K562 (cell line): ENCODE measurements around the gene VASH1. TPM values are rescaled to one million over a fixed set of nuclear protein-coding genes. Genes with fewer than 3 reads are reported as not detected.

Experiments
- ATAC-seq: fragments of 200-7000 bp; cut with Tn5 transposase; 3 replicates; pipeline ENCODE4 v1.9.1; 2020; ENCODE audit warnings: moderate library complexity
- BruUV-seq: library from RNA; stranded (reverse); fragments of 400-500 nt; replicated peaks from 2 replicates; lab custom pipeline; 2021; lab: Mats Ljungman, UMichigan
- CTCF ChIA-PET: fragments of 300-600 bp; formaldehyde crosslinking; extraction: SDS; loops from one replicate; lab custom pipeline; 2021; ENCODE audit warnings: low intra/inter-chr PET ratio; lab: Yijun Ruan, JAX
- POLR2A ChIA-PET: fragments of 300-600, 350-650 bp; sonication (Branson Sonifier 250); formaldehyde crosslinking; extraction: SDS; loops from one replicate; lab custom pipeline; 2021; ENCODE audit warnings: antibody characterized with exemption, inconsistent platforms; lab: Yijun Ruan, JAX
- DNase-seq, 4 experiments: peaks; one replicate each; pipeline versions ENCODE4 v3.0.0 to v3.0.0-alpha.2; 2011 to 2018; ENCODE audit warnings: low spot score in 3 of 4, mixed read lengths in 3 of 4; ENCODE audit errors: extremely low read depth in 1 of 4
- FAIRE-seq: peaks from 2 replicates; lab custom pipeline; 2011; peaks lifted over from hg19 to GRCh38; lab: Jason Lieb, UNC
- H2AFZ ChIP-seq: 2 replicates; pipeline ENCODE4 v1.6.0; 2011; ENCODE audit warnings: low read depth, low read length, control low read depth, inconsistent platforms
- H3K27ac ChIP-seq: fragments of 200-600 bp; 3 replicates; pipeline ENCODE4 v1.8.0; 2011; ENCODE audit warnings: low read depth, mild to moderate bottlenecking, control low read depth, inconsistent platforms, low read length, moderate library complexity, mixed read lengths; ENCODE audit errors: extremely low read depth
- H3K27me3 ChIP-seq, 2 experiments: fragments of 300-600 bp in 1 of 2; 2 replicates in 1 of 2; 3 replicates in 1 of 2; pipeline versions ENCODE4 v1.6.0 to v1.8.0; 2011; ENCODE audit warnings: inconsistent platforms in 2 of 2, low read length in 2 of 2, mild to moderate bottlenecking in 1 of 2, mixed read lengths in 1 of 2, moderate library complexity in 1 of 2; ENCODE audit not compliant: control insufficient read depth in 2 of 2, insufficient read depth in 2 of 2
- H3K36me3 ChIP-seq: fragments of 300-600 bp; 3 replicates; pipeline ENCODE4 v1.8.0; 2011; ENCODE audit warnings: mild to moderate bottlenecking, low read length, inconsistent platforms; ENCODE audit not compliant: control insufficient read depth, insufficient read depth
- H3K4me1 ChIP-seq, 2 experiments: fragments of 200-600 bp in 1 of 2; replicated peaks in 1 of 2; 2 replicates in 1 of 2; 3 replicates in 1 of 2; pipeline versions ENCODE4 v1.5.1 to v1.8.0; 2011; ENCODE audit warnings: inconsistent platforms in 2 of 2, low read length in 2 of 2, mild to moderate bottlenecking in 1 of 2, mixed read lengths in 1 of 2, moderate library complexity in 1 of 2; ENCODE audit not compliant: control insufficient read depth in 2 of 2, insufficient read depth in 2 of 2
- H3K4me2 ChIP-seq: 2 replicates; pipeline ENCODE4 v1.6.1; 2011; ENCODE audit warnings: low read length, control low read depth, inconsistent platforms, mixed read lengths; ENCODE audit not compliant: insufficient read depth
- H3K4me3 ChIP-seq: fragments of 200-600 bp; sonication (generic), shearing (Covaris generic); 2 replicates; pipeline ENCODE4 v1.5.1; 2016; ENCODE audit warnings: control low read depth, inconsistent platforms
- H3K79me2 ChIP-seq: fragments of 200-600 bp; 3 replicates; pipeline ENCODE4 v1.8.0; 2011; ENCODE audit warnings: low read length, inconsistent platforms; ENCODE audit not compliant: control insufficient read depth, insufficient read depth
- H3K9ac ChIP-seq, 2 experiments: 2 replicates each; pipeline versions ENCODE4 v1.6.0 to v1.6.1; 2011; ENCODE audit warnings: low read depth in 2 of 2, low read length in 2 of 2, control low read depth in 1 of 2, inconsistent platforms in 1 of 2, mild to moderate bottlenecking in 1 of 2, mixed read lengths in 1 of 2; ENCODE audit not compliant: insufficient read depth in 1 of 2
- H3K9me1 ChIP-seq: one replicate; pipeline ENCODE4 v1.6.0; 2011; ENCODE audit warnings: inconsistent platforms, mild to moderate bottlenecking, low read length, moderate library complexity; ENCODE audit not compliant: control insufficient read depth, insufficient read depth
- H3K9me3 ChIP-seq: replicated peaks from 2 replicates; pipeline ENCODE4 v1.5.1; 2011; ENCODE audit warnings: low read depth, low read length, inconsistent platforms; ENCODE audit not compliant: control insufficient read depth, insufficient read depth
- H4K20me1 ChIP-seq: replicated peaks from 2 replicates; pipeline ENCODE4 v1.6.1; 2011; ENCODE audit warnings: low read length, inconsistent platforms, mixed read lengths; ENCODE audit not compliant: control insufficient read depth, insufficient read depth
- ARID2 ChIP-seq: fragments of 450-650 bp; IDR thresholded peaks from 2 replicates; pipeline ENCODE4 v1.6.1; 2017; ENCODE audit warnings: antibody characterized with exemption, mild to moderate bottlenecking
- CTBP1 ChIP-seq: fragments of 450-650 bp; IDR thresholded peaks from 2 replicates; pipeline ENCODE4 v1.6.1; 2016; ENCODE audit warnings: borderline replicate concordance
- L3MBTL2 ChIP-seq: fragments of 450-650 bp; IDR thresholded peaks from 2 replicates; pipeline ENCODE4 v1.6.1; 2016; ENCODE audit warnings: mild to moderate bottlenecking, moderate library complexity
- MAZ ChIP-seq, 2 experiments: fragments of 450-650 bp in 1 of 2; sonication (generic) in 1 of 2; formaldehyde crosslinking; IDR thresholded peaks in 1 of 2; conservative IDR thresholded peaks in 1 of 2; 2 replicates each; pipeline versions ENCODE4 v1.4.0 to v1.5.0; 2020; ENCODE audit warnings: mild to moderate bottlenecking in 1 of 2, missing genetic modification reagents in 1 of 2
- MGA ChIP-seq: fragments of 450-650 bp; IDR thresholded peaks from 2 replicates; pipeline ENCODE4 v1.6.1; 2016; ENCODE audit warnings: mild to moderate bottlenecking, moderate library complexity
- RB1 ChIP-seq: fragments of 450-650 bp; IDR thresholded peaks from 2 replicates; pipeline ENCODE4 v1.6.1; 2017; ENCODE audit warnings: low read depth, mild to moderate bottlenecking
- TCF3 ChIP-seq: sonication (generic); formaldehyde crosslinking; IDR thresholded peaks from 2 replicates; pipeline ENCODE4 v1.4.0; 2020; ENCODE audit warnings: mild to moderate bottlenecking, missing genetic modification reagents
- ZNF699 ChIP-seq: fragments of 250-450 bp; sonication (Bioruptor Pico); IDR thresholded peaks from 2 replicates; pipeline ENCODE4 v1.8.0; 2021; ENCODE audit warnings: mild to moderate bottlenecking, moderate library complexity; ENCODE audit not compliant: insufficient replicate concordance
- WGBS: fragments of 100-300 bp; shearing (Covaris generic); methylation state at CpG from one replicate; pipeline ENCODE4 v1.1.6; 2016; ENCODE audit warnings: low coverage, mixed read lengths; ENCODE audit not compliant: insufficient coverage; ENCODE audit errors: missing lambda C conversion rate; 5-methylcytosine and 5-hydroxymethylcytosine counted together
- in situ Hi-C: fragments of 300-500 bp; cut with MboI; formaldehyde crosslinking; loops from 4 replicates; pipeline ENCODE4 v1.15.0; 2018; ENCODE audit warnings: inconsistent platforms, mixed read lengths
- intact Hi-C: fragments of 100-400 bp; cut with micrococcal nuclease; formaldehyde crosslinking; loops from 2 replicates; pipeline ENCODE4 v1.14.2; 2022
- polyA plus RNA-seq, 8 experiments: library from polyadenylated mRNA; depleted of rRNA in 4 of 8; stranded (reverse) in 5 of 8; unstranded in 3 of 8; fragments of >200 nt; fragmentation: Nextera tagmentation in 2 of 8; fragmentation: Illumina TruSeq in 1 of 8; extraction: Ambion mirVana in 2 of 8; extraction: Trizol in 1 of 8; gene quantifications; 2 replicates each; pipeline versions ENCODE4 v1.2.1 to v1.2.3, GENCODE V29; 2011 to 2014; ENCODE audit warnings: inconsistent platforms in 1 of 8, missing spikeins in 1 of 8
- total RNA-seq, 7 experiments: library from RNA; depleted of rRNA in 6 of 7; stranded (reverse); fragments of >200 nt in 6 of 7; fragmentation: Illumina TruSeq in 2 of 7; extraction: Trizol in 2 of 7; gene quantifications; 2 replicates each; pipeline versions ENCODE4 v1.2.1 to v1.2.3, GENCODE V29; 2011 to 2021; ENCODE audit warnings: low replicate concordance in 1 of 7
- TF ChIP-seq, protein P1 (sequence below): fragments of 250-450 bp; sonication (Bioruptor Pico); IDR thresholded peaks from 2 replicates; pipeline ENCODE4 v1.8.0; 2022; ENCODE audit warnings: inconsistent platforms, mild to moderate bottlenecking, moderate library complexity, borderline replicate concordance

VASH1 gene
- total and polyA plus RNA-seq, 9 of the 15 experiments (the other 6 are each of a cell fraction or from before 2014, with no cell fraction given): 0.01 to 0.43 (median 0.13) TPM; not detected in 1

GRCh38 chr14:76784881-76785280 is 23.6 kb downstream of the VASH1 start:
- FAIRE-seq: peak; percentile 89
- in situ Hi-C loops: loop anchor here (5.0 kb wide), 1 partner anchor 73 kb away; no protein-coding TSS in a partner anchor
- 14% methylated on average over 2 of the region's 2 CpGs for WGBS
- TF ChIP-seq TCF3 (CRISPR knock-in tag): 0 out of 2 replicates have a peak, but pooled peaks have one; percentile 7
- TF ChIP-seq ARID2: 0 out of 2 replicates have a peak, but pooled peaks have one; percentile 66
- peak; percentile 69 to 92 for TF ChIP-seq MAZ (CRISPR knock-in tag; conservative IDR thresholded peaks at IDR 0.05 in 1 of 2, IDR thresholded peaks at IDR 0.05 in 1 of 2)
- TF ChIP-seq CTBP1: peak; percentile 75
- no peak for TF ChIP-seq L3MBTL2
- TF ChIP-seq, protein P1, sequence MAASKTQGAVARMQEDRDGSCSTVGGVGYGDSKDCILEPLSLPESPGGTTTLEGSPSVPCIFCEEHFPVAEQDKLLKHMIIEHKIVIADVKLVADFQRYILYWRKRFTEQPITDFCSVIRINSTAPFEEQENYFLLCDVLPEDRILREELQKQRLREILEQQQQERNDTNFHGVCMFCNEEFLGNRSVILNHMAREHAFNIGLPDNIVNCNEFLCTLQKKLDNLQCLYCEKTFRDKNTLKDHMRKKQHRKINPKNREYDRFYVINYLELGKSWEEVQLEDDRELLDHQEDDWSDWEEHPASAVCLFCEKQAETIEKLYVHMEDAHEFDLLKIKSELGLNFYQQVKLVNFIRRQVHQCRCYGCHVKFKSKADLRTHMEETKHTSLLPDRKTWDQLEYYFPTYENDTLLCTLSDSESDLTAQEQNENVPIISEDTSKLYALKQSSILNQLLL (CRISPR knock-in tag): no peak
- peak; percentile 67 for TF ChIP-seq RB1
- no peak for TF ChIP-seq ZNF699 (CRISPR knock-in tag)
- TF ChIP-seq MGA: no peak

More at GRCh38 chr14:76784881-76785280, 23.6 kb downstream of the VASH1 start:
- DNase-seq (peak; percentile 86 to 95 (median 92)), ATAC-seq (peak; percentile 100)
- no peaks in the 10 kb centered on the region for H3K9me3 ChIP-seq
- peaks cover 0 to 11% of the 10 kb centered on the region in 2 experiments; a peak in 4 of 5 replicates for H3K4me1 ChIP-seq
- H3K9ac ChIP-seq: no peak overlapping the region
- H3K4me3 ChIP-seq: no peak overlapping the region
- H3K4me2 ChIP-seq: no peak overlapping the region
- intact Hi-C loops: loop anchor here (1.0 kb wide), 1 partner anchor 75 kb away; no protein-coding TSS in a partner anchor
- no peaks in the 10 kb centered on the region for H3K27me3 ChIP-seq
- no peaks in the 10 kb centered on the region for H3K79me2 ChIP-seq
- no peak overlapping the region for H3K27ac ChIP-seq
- H3K9me1 ChIP-seq: no peaks in the 10 kb centered on the region
- ChIA-PET CTCF (interaction anchor here (2.4 kb wide), 1 partner anchor 74 kb away, joined by 21 read pairs; no protein-coding TSS in a partner anchor), POLR2A (interaction anchor here (0.6 to 2.7 kb wide), 3 partner anchors 13 to 255 kb away, joined by 3 to 7 read pairs (median 3); no protein-coding TSS in a partner anchor)
- no TSS peak for BruUV-seq
- H3K36me3 ChIP-seq: peaks cover 29% of the 10 kb centered on the region; the same call in 2 of the 3 replicates
- H4K20me1 ChIP-seq: no peaks in the 10 kb centered on the region
- no peak overlapping the region for H2AFZ ChIP-seq
